ENCODE measurements around the gene PRSS27. TPM values are rescaled to one million over a fixed set of nuclear protein-coding genes. Genes with fewer than 3 reads are reported as not detected.

PRSS27 gene
- total RNA-seq, 1 donor from 2014 or later = 1.8 TPM

DNA sequence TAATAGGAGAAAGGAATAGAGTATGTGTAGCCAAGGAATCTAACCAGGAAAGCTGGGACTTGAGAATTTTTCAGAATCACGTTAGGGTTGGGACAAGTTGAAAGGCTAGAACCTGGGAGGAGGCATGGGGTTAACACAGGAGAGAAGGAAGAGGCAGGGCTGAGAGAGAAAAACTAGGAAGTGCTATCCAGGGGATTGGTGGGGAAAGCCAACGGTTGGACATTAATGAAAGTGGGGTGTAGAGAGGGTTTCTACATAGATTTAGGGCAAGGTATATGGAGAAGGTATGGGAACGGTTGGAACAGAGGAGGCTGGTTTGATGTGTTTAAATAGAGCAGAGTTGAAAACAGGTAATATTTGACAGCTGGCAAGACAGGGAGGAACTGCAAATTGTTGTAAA is 35.1 kb upstream of the PRSS27 start:
- no peak for ATAC-seq (ENCODE audit: low read depth)
- H3K36me3 Mint-ChIP-seq (ENCODE audit: low read depth) = peaks cover 67% of the 10 kb centered on the region
- H3K9me3 Mint-ChIP-seq = no peaks in the 10 kb centered on the region
- peaks cover 59% of the 10 kb centered on the region for H3K4me1 Mint-ChIP-seq
- TF ChIP-seq, protein P1, sequence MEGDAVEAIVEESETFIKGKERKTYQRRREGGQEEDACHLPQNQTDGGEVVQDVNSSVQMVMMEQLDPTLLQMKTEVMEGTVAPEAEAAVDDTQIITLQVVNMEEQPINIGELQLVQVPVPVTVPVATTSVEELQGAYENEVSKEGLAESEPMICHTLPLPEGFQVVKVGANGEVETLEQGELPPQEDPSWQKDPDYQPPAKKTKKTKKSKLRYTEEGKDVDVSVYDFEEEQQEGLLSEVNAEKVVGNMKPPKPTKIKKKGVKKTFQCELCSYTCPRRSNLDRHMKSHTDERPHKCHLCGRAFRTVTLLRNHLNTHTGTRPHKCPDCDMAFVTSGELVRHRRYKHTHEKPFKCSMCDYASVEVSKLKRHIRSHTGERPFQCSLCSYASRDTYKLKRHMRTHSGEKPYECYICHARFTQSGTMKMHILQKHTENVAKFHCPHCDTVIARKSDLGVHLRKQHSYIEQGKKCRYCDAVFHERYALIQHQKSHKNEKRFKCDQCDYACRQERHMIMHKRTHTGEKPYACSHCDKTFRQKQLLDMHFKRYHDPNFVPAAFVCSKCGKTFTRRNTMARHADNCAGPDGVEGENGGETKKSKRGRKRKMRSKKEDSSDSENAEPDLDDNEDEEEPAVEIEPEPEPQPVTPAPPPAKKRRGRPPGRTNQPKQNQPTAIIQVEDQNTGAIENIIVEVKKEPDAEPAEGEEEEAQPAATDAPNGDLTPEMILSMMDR (IDR thresholded peaks at IDR 0.05) = no peak
- DNase-seq = no peak
- ChIA-PET POLR2A (interaction anchor here (4.6 kb wide), 1 partner anchor 22 kb away, joined by 68 read pairs; the partner anchor contains the start of gene ELOB), CTCF (no interaction called here)
- intact Hi-C loops (cut with micrococcal nuclease) = loop anchor here (10.0 kb wide), 1 partner anchor 160 kb away; the partner anchor contains the start of gene FLYWCH1
- peak overlapping the region; percentile 89 for H3K4me3 Mint-ChIP-seq
- H3K27ac Mint-ChIP-seq = peak overlapping the region; percentile 61
- no peaks in the 10 kb centered on the region for H3K27me3 Mint-ChIP-seq

- H3K4me3 Mint-ChIP-seq = peak overlapping the region; percentile 89
- ChIA-PET CTCF (no interaction called here), POLR2A (interaction anchor here (0.5 to 4.6 kb wide), 11 partner anchors 10 to 971 kb away, joined by 3 to 68 read pairs (median 5); partner anchors contain the start of genes AMDHD2, ELOB, KCTD5 and NUBP2)
- TF ChIP-seq, protein P1 (IDR thresholded peaks at IDR 0.05) = no peak
- H3K9me3 Mint-ChIP-seq = no peaks in the 10 kb centered on the region
- ATAC-seq (ENCODE audit: low read depth) (no peak), DNase-seq (no peak)
- peaks cover 56% of the 10 kb centered on the region for H3K4me1 Mint-ChIP-seq
- intact Hi-C loops (cut with micrococcal nuclease) = loop anchor here (2.0 to 10.0 kb wide), 5 partner anchors 39 to 971 kb away; partner anchors contain the start of genes FLYWCH1, KCTD5, NUBP2 and RNPS1
- no peaks in the 10 kb centered on the region for H3K27me3 Mint-ChIP-seq
- H3K36me3 Mint-ChIP-seq (ENCODE audit: low read depth) = peaks cover 52% of the 10 kb centered on the region
- peak overlapping the region; percentile 81 for H3K27ac Mint-ChIP-seq
Measured at GRCh38 chr16:2753733-2754020, 33.7 kb upstream of the PRSS27 start.

- intact Hi-C loops (cut with micrococcal nuclease) = loop anchor here (1.0 to 10.0 kb wide), 9 partner anchors 24 to 970 kb away; partner anchors contain the start of genes ATP6V0C, ELOB, FLYWCH1 and KCTD5
- TF ChIP-seq, protein P1 (IDR thresholded peaks at IDR 0.05) = no peak
- H3K9me3 Mint-ChIP-seq = no peaks in the 10 kb centered on the region
- H3K4me1 Mint-ChIP-seq = peaks cover 55% of the 10 kb centered on the region
- ATAC-seq (ENCODE audit: low read depth) (peak; percentile 43), DNase-seq (no peak)
- CTCF ChIA-PET = no interaction called here
- POLR2A ChIA-PET = interaction anchor here (0.5 to 4.6 kb wide), 24 partner anchors 10 to 1719 kb away, joined by 3 to 68 read pairs (median 5); partner anchors contain the start of genes ELOB, FLYWCH1, KCTD5 and NUBP2
- H3K27ac Mint-ChIP-seq = peak overlapping the region; percentile 98
- H3K27me3 Mint-ChIP-seq = no peaks in the 10 kb centered on the region
- H3K36me3 Mint-ChIP-seq (ENCODE audit: low read depth) = peaks cover 46% of the 10 kb centered on the region
- peak overlapping the region; percentile 90 for H3K4me3 Mint-ChIP-seq
Measured at GRCh38 chr16:2752850-2753732, 33.1 kb upstream of the PRSS27 start.

- Mint-ChIP-seq H3K9me3 (no peaks in the 10 kb centered on the region), H3K27ac (peak within 1 kb of the TSS; percentile 98), H3K36me3 (ENCODE audit: low read depth) (peaks cover 38% of the 10 kb centered on the region), H3K27me3 (no peaks in the 10 kb centered on the region), H3K4me1 (peaks cover 52% of the 10 kb centered on the region), H3K4me3 (peak within 1 kb of the TSS; percentile 90)
- peak; percentile 94 for DNase-seq
- POLR2A ChIA-PET = interaction anchor here (0.5 to 4.6 kb wide), 22 partner anchors 11 to 1719 kb away, joined by 3 to 68 read pairs (median 6); partner anchors contain the start of genes ELOB, FLYWCH1, KCTD5 and TRAF7
- TF ChIP-seq, protein P1 (IDR thresholded peaks at IDR 0.05) = no peak
- ATAC-seq (ENCODE audit: low read depth) = peak; percentile 85
- intact Hi-C loops (cut with micrococcal nuclease) = loop anchor here (1.0 to 10.0 kb wide), 9 partner anchors 25 to 969 kb away; partner anchors contain the start of genes ATP6V0C, ELOB, FLYWCH1 and KCTD5
- CTCF ChIA-PET = no interaction called here
Measured at GRCh38 chr16:2752035-2752849, 32.2 kb upstream of the PRSS27 start, which contains the start of gene SRRM2. Gene SRRM2 (plus strand): TSS chr16:2752638. CDS start chr16:2756365, 3,727 bp downstream.
